OCI-LY3 (cell line): ENCODE measurements around the gene UBQLN3.

ENCODE experiments used
- H2AFZ ChIP-seq: fragments of 200-600, 300-600 bp; shearing (Covaris generic); 2 replicates; pipeline ENCODE4 v1.6.0; 2014; ENCODE audit warnings: antibody characterized with exemption, low read depth, low read length
- H3K27ac ChIP-seq: fragments of 200-600, 300-600 bp; sonication (generic); 2 replicates; pipeline ENCODE4 v1.5.1; 2014; ENCODE audit warnings: mild to moderate bottlenecking, low read length, moderate library complexity, mixed read lengths
- H3K27me3 ChIP-seq: fragments of 200-600, 300-600 bp; sonication (generic); 2 replicates; pipeline ENCODE4 v1.6.1; 2014; ENCODE audit warnings: low read depth, low read length, mixed read lengths
- H3K36me3 ChIP-seq: fragments of 200-600, 300-600 bp; sonication (generic); replicated peaks from 2 replicates; pipeline ENCODE3; 2014; ENCODE audit warnings: low read depth, low read length, mixed read lengths
- H3K4me1 ChIP-seq: fragments of 300-600, 200-600 bp; sonication (generic); 2 replicates; pipeline ENCODE4 v1.6.1; 2014; ENCODE audit warnings: low read length, mixed read lengths
- H3K4me2 ChIP-seq: fragments of 200-600, 300-600 bp; sonication (generic); 2 replicates; pipeline ENCODE4 v1.6.1; 2014; ENCODE audit warnings: low read length, mixed read lengths
- H3K4me3 ChIP-seq: fragments of 300-600, 200-600 bp; sonication (generic); 2 replicates; pipeline ENCODE4 v1.5.1; 2014; ENCODE audit warnings: antibody characterized with exemption, mild to moderate bottlenecking, low read length, moderate library complexity
- H3K79me2 ChIP-seq: fragments of 300-600, 200-600 bp; shearing (Covaris generic); 2 replicates; pipeline ENCODE4 v1.6.1; 2014; ENCODE audit warnings: mild to moderate bottlenecking, low read length, mixed read lengths
- H3K9ac ChIP-seq: fragments of 300-600, 200-600 bp; shearing (Covaris generic); 2 replicates; pipeline ENCODE4 v1.6.0; 2014; ENCODE audit warnings: mild to moderate bottlenecking, low read length, moderate library complexity
- H3K9me3 ChIP-seq: fragments of 200-600, 300-600 bp; shearing (Covaris generic); 2 replicates; pipeline ENCODE4 v1.6.1; 2014; ENCODE audit warnings: low read length, mixed read lengths; ENCODE audit not compliant: insufficient read depth
- H4K20me1 ChIP-seq: fragments of 200-600, 300-600 bp; sonication (generic); 2 replicates; pipeline ENCODE4 v1.6.1; 2016; ENCODE audit warnings: low read length, mixed read lengths; ENCODE audit not compliant: insufficient read depth
- EZH2phosphoT487 ChIP-seq: fragments of 200-600 bp; shearing (Covaris generic); IDR thresholded peaks from 2 replicates; pipeline ENCODE4 v1.6.1; 2018; ENCODE audit warnings: antibody characterized with exemption, mixed run types, low read depth
- TF ChIP-seq, protein P1 (sequence below): fragments of 200-600, 300-600 bp; sonication (generic); IDR thresholded peaks from 2 replicates; pipeline ENCODE4 v1.5.1; 2014; ENCODE audit warnings: antibody characterized with exemption, low read length, low read depth

The UBQLN3 gene

GRCh38 chr11:5509803-5510202, at the start of gene UBQLN3:
UBQLN3 (minus strand) TSS chr11:5509957; CDS start chr11:5509558, 399 bp downstream.
- TF ChIP-seq, protein P1, sequence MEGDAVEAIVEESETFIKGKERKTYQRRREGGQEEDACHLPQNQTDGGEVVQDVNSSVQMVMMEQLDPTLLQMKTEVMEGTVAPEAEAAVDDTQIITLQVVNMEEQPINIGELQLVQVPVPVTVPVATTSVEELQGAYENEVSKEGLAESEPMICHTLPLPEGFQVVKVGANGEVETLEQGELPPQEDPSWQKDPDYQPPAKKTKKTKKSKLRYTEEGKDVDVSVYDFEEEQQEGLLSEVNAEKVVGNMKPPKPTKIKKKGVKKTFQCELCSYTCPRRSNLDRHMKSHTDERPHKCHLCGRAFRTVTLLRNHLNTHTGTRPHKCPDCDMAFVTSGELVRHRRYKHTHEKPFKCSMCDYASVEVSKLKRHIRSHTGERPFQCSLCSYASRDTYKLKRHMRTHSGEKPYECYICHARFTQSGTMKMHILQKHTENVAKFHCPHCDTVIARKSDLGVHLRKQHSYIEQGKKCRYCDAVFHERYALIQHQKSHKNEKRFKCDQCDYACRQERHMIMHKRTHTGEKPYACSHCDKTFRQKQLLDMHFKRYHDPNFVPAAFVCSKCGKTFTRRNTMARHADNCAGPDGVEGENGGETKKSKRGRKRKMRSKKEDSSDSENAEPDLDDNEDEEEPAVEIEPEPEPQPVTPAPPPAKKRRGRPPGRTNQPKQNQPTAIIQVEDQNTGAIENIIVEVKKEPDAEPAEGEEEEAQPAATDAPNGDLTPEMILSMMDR: no peak
- TF ChIP-seq EZH2phosphoT487: no peak
- H3K36me3 ChIP-seq: no peaks in the 10 kb centered on the region
- H3K27ac ChIP-seq: no peak within 1 kb of the TSS
- no peaks in the 10 kb centered on the region for H4K20me1 ChIP-seq
- no peak within 1 kb of the TSS for H2AFZ ChIP-seq
- no peaks in the 10 kb centered on the region for H3K4me1 ChIP-seq
- H3K4me2 ChIP-seq: no peak within 1 kb of the TSS
- no peaks in the 10 kb centered on the region for H3K79me2 ChIP-seq
- 0 out of 2 replicates have a peak, but pooled peaks cover 2% of the 10 kb centered on the region for H3K27me3 ChIP-seq
- no peak within 1 kb of the TSS for H3K4me3 ChIP-seq
- no peak within 1 kb of the TSS for H3K9ac ChIP-seq
- no peaks in the 10 kb centered on the region for H3K9me3 ChIP-seq

GRCh38 chr11:5557751-5558150, 48.0 kb upstream of the UBQLN3 start:
- Histone ChIP-seq H3K79me2 (no peaks in the 10 kb centered on the region), H3K27ac (no peak overlapping the region), H3K36me3 (no peaks in the 10 kb centered on the region), H2AFZ (no peak overlapping the region), H3K4me2 (no peak overlapping the region), H3K27me3 (peaks cover 15% of the 10 kb centered on the region), H3K4me3 (no peak overlapping the region), H3K9ac (no peak overlapping the region), H4K20me1 (no peaks in the 10 kb centered on the region), H3K9me3 (no peaks in the 10 kb centered on the region), H3K4me1 (no peaks in the 10 kb centered on the region)
- no peak for TF ChIP-seq EZH2phosphoT487
- TF ChIP-seq, protein P1: no peak

DNA sequence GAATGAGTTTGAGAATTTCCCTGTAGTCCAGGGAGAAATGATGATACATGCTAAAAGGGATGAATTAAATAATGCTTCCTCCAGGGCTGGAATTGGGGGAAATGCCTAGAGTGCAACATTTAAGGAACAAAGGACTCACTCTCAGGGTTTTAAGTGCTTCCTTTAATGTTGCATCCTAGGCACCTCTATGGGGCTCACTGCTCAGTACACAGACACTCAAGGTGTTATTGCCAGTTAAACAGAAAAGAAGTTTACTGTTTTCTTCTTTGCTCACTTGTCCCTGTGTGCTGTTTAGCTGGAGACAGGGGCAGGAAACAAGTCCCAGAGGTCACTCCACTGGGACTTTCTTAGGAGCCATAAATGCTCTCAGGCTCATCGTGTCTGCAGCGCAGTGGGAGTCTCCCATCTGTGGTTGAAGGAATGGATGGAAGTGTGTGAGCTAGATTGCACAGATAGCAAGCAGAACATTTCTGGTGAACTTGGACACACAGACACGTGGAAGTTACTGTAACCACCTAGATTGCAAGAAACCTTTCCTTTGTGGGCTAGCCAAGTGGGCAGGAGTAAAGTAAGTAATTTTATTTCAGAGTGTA, 46.9 kb upstream of the UBQLN3 start:
- no peak for TF ChIP-seq EZH2phosphoT487
- TF ChIP-seq, protein P1: no peak
- H3K4me1 ChIP-seq: no peaks in the 10 kb centered on the region
- no peaks in the 10 kb centered on the region for H4K20me1 ChIP-seq
- H3K27ac ChIP-seq: no peak overlapping the region
- peaks cover 15% of the 10 kb centered on the region for H3K27me3 ChIP-seq
- H3K9ac ChIP-seq: no peak overlapping the region
- no peak overlapping the region for H3K4me3 ChIP-seq
- no peak overlapping the region for H2AFZ ChIP-seq
- no peak overlapping the region for H3K4me2 ChIP-seq
- no peaks in the 10 kb centered on the region for H3K79me2 ChIP-seq
- H3K9me3 ChIP-seq: no peaks in the 10 kb centered on the region
- H3K36me3 ChIP-seq: no peaks in the 10 kb centered on the region

GRCh38 chr11:5553343-5553742, 43.6 kb upstream of the UBQLN3 start:
- no peak overlapping the region for H3K4me3 ChIP-seq
- no peak overlapping the region for H3K9ac ChIP-seq
- H3K4me1 ChIP-seq: peaks cover 16% of the 10 kb centered on the region
- peaks cover 15% of the 10 kb centered on the region for H3K27me3 ChIP-seq
- H4K20me1 ChIP-seq: no peaks in the 10 kb centered on the region
- H3K4me2 ChIP-seq: no peak overlapping the region
- no peak overlapping the region for H3K27ac ChIP-seq
- no peak overlapping the region for H2AFZ ChIP-seq
- H3K79me2 ChIP-seq: no peaks in the 10 kb centered on the region
- H3K9me3 ChIP-seq: no peaks in the 10 kb centered on the region
- H3K36me3 ChIP-seq: no peaks in the 10 kb centered on the region
- TF ChIP-seq, protein P1: peak; percentile 54
- TF ChIP-seq EZH2phosphoT487: no peak
